K562 (cell line): ENCODE data around the gene HOXB3. TPM values are rescaled to one million over a fixed set of nuclear protein-coding genes. Genes with fewer than 3 reads are reported as not detected.

Experiments used
- ATAC-seq: fragments of 200-7000 bp; cut with Tn5 transposase; 3 replicates; pipeline ENCODE4 v1.9.1; 2020; ENCODE audit warnings: moderate library complexity
- BruUV-seq: library from RNA; stranded (reverse); fragments of 400-500 nt; replicated peaks from 2 replicates; lab custom pipeline; 2021; lab: Mats Ljungman, UMichigan
- CTCF ChIA-PET: fragments of 300-600 bp; formaldehyde crosslinking; extraction: SDS; loops from one replicate; lab custom pipeline; 2021; ENCODE audit warnings: low intra/inter-chr PET ratio; lab: Yijun Ruan, JAX
- POLR2A ChIA-PET: fragments of 300-600, 350-650 bp; sonication (Branson Sonifier 250); formaldehyde crosslinking; extraction: SDS; loops from one replicate; lab custom pipeline; 2021; ENCODE audit warnings: antibody characterized with exemption, inconsistent platforms; lab: Yijun Ruan, JAX
- DNase-seq, 4 experiments: peaks; one replicate each; pipeline versions ENCODE4 v3.0.0 to v3.0.0-alpha.2; 2011 to 2018; ENCODE audit warnings: low spot score in 3 of 4, mixed read lengths in 3 of 4; ENCODE audit errors: extremely low read depth in 1 of 4
- FAIRE-seq: peaks from 2 replicates; lab custom pipeline; 2011; peaks lifted over from hg19 to GRCh38; lab: Jason Lieb, UNC
- H2AFZ ChIP-seq: 2 replicates; pipeline ENCODE4 v1.6.0; 2011; ENCODE audit warnings: low read depth, low read length, control low read depth, inconsistent platforms
- H3K27ac ChIP-seq: fragments of 200-600 bp; 3 replicates; pipeline ENCODE4 v1.8.0; 2011; ENCODE audit warnings: low read depth, mild to moderate bottlenecking, control low read depth, inconsistent platforms, low read length, moderate library complexity, mixed read lengths; ENCODE audit errors: extremely low read depth
- H3K27me3 ChIP-seq, 2 experiments: fragments of 300-600 bp in 1 of 2; 2 replicates in 1 of 2; 3 replicates in 1 of 2; pipeline versions ENCODE4 v1.6.0 to v1.8.0; 2011; ENCODE audit warnings: inconsistent platforms in 2 of 2, low read length in 2 of 2, mild to moderate bottlenecking in 1 of 2, mixed read lengths in 1 of 2, moderate library complexity in 1 of 2; ENCODE audit not compliant: control insufficient read depth in 2 of 2, insufficient read depth in 2 of 2
- H3K36me3 ChIP-seq: fragments of 300-600 bp; 3 replicates; pipeline ENCODE4 v1.8.0; 2011; ENCODE audit warnings: mild to moderate bottlenecking, low read length, inconsistent platforms; ENCODE audit not compliant: control insufficient read depth, insufficient read depth
- H3K4me1 ChIP-seq, 2 experiments: fragments of 200-600 bp in 1 of 2; replicated peaks in 1 of 2; 2 replicates in 1 of 2; 3 replicates in 1 of 2; pipeline versions ENCODE4 v1.5.1 to v1.8.0; 2011; ENCODE audit warnings: inconsistent platforms in 2 of 2, low read length in 2 of 2, mild to moderate bottlenecking in 1 of 2, mixed read lengths in 1 of 2, moderate library complexity in 1 of 2; ENCODE audit not compliant: control insufficient read depth in 2 of 2, insufficient read depth in 2 of 2
- H3K4me2 ChIP-seq: 2 replicates; pipeline ENCODE4 v1.6.1; 2011; ENCODE audit warnings: low read length, control low read depth, inconsistent platforms, mixed read lengths; ENCODE audit not compliant: insufficient read depth
- H3K4me3 ChIP-seq: fragments of 200-600 bp; sonication (generic), shearing (Covaris generic); 2 replicates; pipeline ENCODE4 v1.5.1; 2016; ENCODE audit warnings: control low read depth, inconsistent platforms
- H3K79me2 ChIP-seq: fragments of 200-600 bp; 3 replicates; pipeline ENCODE4 v1.8.0; 2011; ENCODE audit warnings: low read length, inconsistent platforms; ENCODE audit not compliant: control insufficient read depth, insufficient read depth
- H3K9ac ChIP-seq, 2 experiments: 2 replicates each; pipeline versions ENCODE4 v1.6.0 to v1.6.1; 2011; ENCODE audit warnings: low read depth in 2 of 2, low read length in 2 of 2, control low read depth in 1 of 2, inconsistent platforms in 1 of 2, mild to moderate bottlenecking in 1 of 2, mixed read lengths in 1 of 2; ENCODE audit not compliant: insufficient read depth in 1 of 2
- H3K9me1 ChIP-seq: one replicate; pipeline ENCODE4 v1.6.0; 2011; ENCODE audit warnings: inconsistent platforms, mild to moderate bottlenecking, low read length, moderate library complexity; ENCODE audit not compliant: control insufficient read depth, insufficient read depth
- H3K9me3 ChIP-seq: replicated peaks from 2 replicates; pipeline ENCODE4 v1.5.1; 2011; ENCODE audit warnings: low read depth, low read length, inconsistent platforms; ENCODE audit not compliant: control insufficient read depth, insufficient read depth
- H4K20me1 ChIP-seq: replicated peaks from 2 replicates; pipeline ENCODE4 v1.6.1; 2011; ENCODE audit warnings: low read length, inconsistent platforms, mixed read lengths; ENCODE audit not compliant: control insufficient read depth, insufficient read depth
- CBFA2T2 ChIP-seq: fragments of 450-650 bp; conservative IDR thresholded peaks from 2 replicates; pipeline ENCODE4 v1.6.1; 2017; ENCODE audit warnings: mild to moderate bottlenecking
- CREB3L1 ChIP-seq: fragments of 450-650 bp; IDR thresholded peaks from 2 replicates; pipeline ENCODE4 v1.6.1; 2014; ENCODE audit warnings: low read depth, mild to moderate bottlenecking, moderate library complexity, borderline replicate concordance
- MXI1 ChIP-seq: IDR thresholded peaks from 2 replicates; pipeline ENCODE4 v1.6.1; 2011; ENCODE audit warnings: low read depth, mild to moderate bottlenecking, improper control_type of control experiment, low read length
- SMARCA4 ChIP-seq: fragments of 450-650 bp; IDR thresholded peaks from 2 replicates; pipeline ENCODE4 v1.6.1; 2016
- TEAD1 ChIP-seq, 2 experiments: fragments of 450-650 bp in 1 of 2; sonication (generic) in 1 of 2; formaldehyde crosslinking; IDR thresholded peaks; 2 replicates each; pipeline versions ENCODE4 v1.4.0 to v1.8.0; 2020 to 2022; ENCODE audit warnings: mild to moderate bottlenecking in 2 of 2, missing genetic modification reagents in 1 of 2
- ZBTB40 ChIP-seq, 2 experiments: fragments of 450-650 bp in 1 of 2; sonication (generic) in 1 of 2; formaldehyde crosslinking in 1 of 2; IDR thresholded peaks; 2 replicates each; pipeline versions ENCODE4 v1.7.1 to v1.9.0; 2016 to 2022; ENCODE audit warnings: inconsistent platforms in 1 of 2, mild to moderate bottlenecking in 1 of 2, missing genetic modification reagents in 1 of 2
- ZBTB5 ChIP-seq: fragments of 450-650 bp; IDR thresholded peaks from 2 replicates; pipeline ENCODE4 v1.6.1; 2017; ENCODE audit warnings: antibody characterized with exemption
- WGBS: fragments of 100-300 bp; shearing (Covaris generic); methylation state at CpG from one replicate; pipeline ENCODE4 v1.1.6; 2016; ENCODE audit warnings: low coverage, mixed read lengths; ENCODE audit not compliant: insufficient coverage; ENCODE audit errors: missing lambda C conversion rate; 5-methylcytosine and 5-hydroxymethylcytosine counted together
- in situ Hi-C: fragments of 300-500 bp; cut with MboI; formaldehyde crosslinking; loops from 4 replicates; pipeline ENCODE4 v1.15.0; 2018; ENCODE audit warnings: inconsistent platforms, mixed read lengths
- intact Hi-C: fragments of 100-400 bp; cut with micrococcal nuclease; formaldehyde crosslinking; loops from 2 replicates; pipeline ENCODE4 v1.14.2; 2022
- polyA plus RNA-seq, 8 experiments: library from polyadenylated mRNA; depleted of rRNA in 4 of 8; stranded (reverse) in 5 of 8; unstranded in 3 of 8; fragments of >200 nt; fragmentation: Nextera tagmentation in 2 of 8; fragmentation: Illumina TruSeq in 1 of 8; extraction: Ambion mirVana in 2 of 8; extraction: Trizol in 1 of 8; gene quantifications; 2 replicates each; pipeline versions ENCODE4 v1.2.1 to v1.2.3, GENCODE V29; 2011 to 2014; ENCODE audit warnings: inconsistent platforms in 1 of 8, missing spikeins in 1 of 8
- total RNA-seq, 7 experiments: library from RNA; depleted of rRNA in 6 of 7; stranded (reverse); fragments of >200 nt in 6 of 7; fragmentation: Illumina TruSeq in 2 of 7; extraction: Trizol in 2 of 7; gene quantifications; 2 replicates each; pipeline versions ENCODE4 v1.2.1 to v1.2.3, GENCODE V29; 2011 to 2021; ENCODE audit warnings: low replicate concordance in 1 of 7

The HOXB3 gene
- total and polyA plus RNA-seq, 9 of the 15 experiments (the other 6 are each of a cell fraction or from before 2014, with no cell fraction given) = 2.4 to 41.3 (median 20.2) TPM

DNA sequence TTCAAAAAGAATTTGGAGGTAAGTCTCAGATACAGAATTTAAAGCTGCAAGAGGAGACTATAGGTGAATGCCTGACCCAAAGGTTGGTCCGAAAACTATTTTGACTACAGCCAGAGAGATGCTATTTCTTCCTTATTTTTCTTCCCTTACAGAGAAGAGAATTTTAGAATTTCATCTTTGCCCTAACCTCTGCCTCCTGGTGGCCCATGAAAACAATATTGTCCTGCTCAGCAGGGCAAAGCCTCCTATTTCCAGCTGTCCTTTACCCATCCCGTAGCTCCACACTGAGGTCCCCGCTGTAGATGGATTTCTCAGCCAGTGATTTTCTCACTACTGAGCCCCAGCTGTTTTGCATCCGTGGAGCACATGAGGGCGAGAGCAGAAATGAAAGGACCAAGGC is 83.8 kb downstream of the HOXB3 start (continued):
- TF ChIP-seq ZBTB5 (no peak), CREB3L1 (no peak)

DNA sequence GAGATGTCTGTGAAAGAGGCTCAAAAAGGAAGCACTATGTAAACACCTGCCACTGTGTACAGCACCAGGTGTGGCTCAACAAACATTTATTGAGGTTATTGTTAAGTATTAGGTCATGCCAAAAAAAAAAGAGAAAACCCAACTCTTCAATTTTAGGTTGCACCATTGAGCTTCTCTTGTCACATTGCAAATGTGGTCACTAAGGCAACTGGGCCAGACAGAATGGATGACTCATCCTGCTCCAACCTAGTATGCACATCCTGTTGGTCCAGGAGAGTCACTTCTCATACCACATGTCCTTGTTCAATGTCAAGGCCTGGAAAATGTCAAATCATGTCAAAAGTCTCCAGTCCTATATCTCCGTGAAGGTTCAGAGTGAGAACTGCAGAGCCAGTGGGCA is 84.3 kb downstream of the HOXB3 start:
- peak; percentile 98 for FAIRE-seq
- intact Hi-C loops = no loop called here
- no peaks in the 10 kb centered on the region for H3K9me3 ChIP-seq
- ATAC-seq = peak; percentile 77
- no peaks in the 10 kb centered on the region for H3K79me2 ChIP-seq
- in situ Hi-C loops = no loop called here
- H2AFZ ChIP-seq = no peak overlapping the region
- WGBS = 0% methylated on average over 1 of the region's 1 CpG
- peaks cover 5 to 31% of the 10 kb centered on the region in 2 experiments; a peak in 4 of 5 replicates for H3K4me1 ChIP-seq
- no peaks in the 10 kb centered on the region for H3K36me3 ChIP-seq
- H3K4me3 ChIP-seq = no peak overlapping the region
- H3K4me2 ChIP-seq = no peak overlapping the region
- ChIA-PET POLR2A (interaction anchor here (0.6 to 1.4 kb wide), 3 partner anchors 36 to 119 kb away, joined by 3 to 4 read pairs (median 3); no protein-coding TSS in a partner anchor), CTCF (no interaction called here)
- no peaks in the 10 kb centered on the region for H3K9me1 ChIP-seq
- H3K27me3 ChIP-seq = no peaks in the 10 kb centered on the region
- H3K27ac ChIP-seq = no peak overlapping the region
- peak; percentile 64 to 88 (median 71) for DNase-seq
- BruUV-seq = no TSS peak
- no peaks in the 10 kb centered on the region for H4K20me1 ChIP-seq
- no peak overlapping the region for H3K9ac ChIP-seq
- TF ChIP-seq MXI1 = peak; percentile 61; the same call in 1 of the 2 replicates
- TF ChIP-seq SMARCA4 = peak; percentile 49; the same call in 1 of the 2 replicates
- TF ChIP-seq CBFA2T2 = no peak
- TF ChIP-seq TEAD1 (CRISPR knock-in tag; IDR thresholded peaks at IDR 0.05) = 0 out of 4 replicates have a peak, but pooled peaks of 1 of the 2 experiments have one; percentile 43
- TF ChIP-seq ZBTB40 (IDR thresholded peaks at IDR 0.05) = no peak
- no peak for TF ChIP-seq ZBTB40 (CRISPR knock-in tag; IDR thresholded peaks at IDR 0.05)
